ENCODE results near the gene KRTAP12-2.

GRCh38 chr21:44686843-44687561, 20.3 kb upstream of the KRTAP12-2 start:
- TF ChIP-seq POLR2A (IDR thresholded peaks at IDR 0.05; ENCODE audit: low read depth, low read length) (no peak), MEF2A (IDR thresholded peaks at IDR 0.05; ENCODE audit: insufficient read depth, low read depth, low read length) (no peak), MAX (IDR thresholded peaks at IDR 0.05; ENCODE audit: low read depth, low read length) (no peak), EZH2 (IDR thresholded peaks at IDR 0.05; ENCODE audit: borderline replicate concordance, control insufficient read depth, low read depth, low read length) (no peak), SMARCA5 (IDR thresholded peaks at IDR 0.05) (no peak), NKRF (conservative IDR thresholded peaks at IDR 0.05) (no peak), TAF1 (IDR thresholded peaks at IDR 0.05; ENCODE audit: borderline replicate concordance, low read depth, low read length) (no peak), NR2F1 (conservative IDR thresholded peaks at IDR 0.05) (no peak)
